NCI-H2227 (cell line): ENCODE data around the gene TNFRSF17.
"Not testable (repeated sequence)": the region's sequence is repeated elsewhere in the genome, so short reads cannot be mapped to it uniquely, and the experiment has no call there.

Experiments
- DNase-seq: peaks from one replicate; lab custom pipeline; 2025; ENCODE audit not compliant: unreplicated experiment; lab: John Stamatoyannopoulos, UW

TNFRSF17 gene

GRCh38 chr16:11970292-11970691 lies 5.3 kb downstream of the TNFRSF17 start:
- not testable (repeated sequence) for DNase-seq

- DNase-seq: peak; percentile 54
Observed at GRCh38 chr16:11972128-11972527, 7.1 kb downstream of the TNFRSF17 start.

- no peak for DNase-seq
Observed at GRCh38 chr16:11973070-11973469, 8.1 kb downstream of the TNFRSF17 start.

GRCh38 chr16:11976850-11977375 lies 11.9 kb downstream of the TNFRSF17 start:
- DNase-seq: no peak

GRCh38 chr16:11977376-11978041 lies 12.5 kb downstream of the TNFRSF17 start:
- DNase-seq: no peak

GRCh38 chr16:11978080-11978479 lies 13.1 kb downstream of the TNFRSF17 start:
- no peak for DNase-seq

GRCh38 chr16:11979013-11979672 lies 14.1 kb downstream of the TNFRSF17 start:
- DNase-seq: no peak

- DNase-seq: no peak
Observed at GRCh38 chr16:11980136-11980844, 15.3 kb downstream of the TNFRSF17 start.

- no peak for DNase-seq
Observed at GRCh38 chr16:11985250-11985649, 20.2 kb downstream of the TNFRSF17 start.

GRCh38 chr16:11986521-11987057 lies 21.6 kb downstream of the TNFRSF17 start:
- no peak for DNase-seq

- no peak for DNase-seq
Observed at GRCh38 chr16:11988258-11988978, 23.4 kb downstream of the TNFRSF17 start.

- DNase-seq: no peak
Observed at GRCh38 chr16:11990702-11991390, 25.8 kb downstream of the TNFRSF17 start.

- DNase-seq: no peak
Observed at GRCh38 chr16:11992008-11992584, 27.1 kb downstream of the TNFRSF17 start.

GRCh38 chr16:11992586-11993524 lies 27.8 kb downstream of the TNFRSF17 start:
- DNase-seq: no peak

GRCh38 chr16:11994143-11995119 lies 29.4 kb downstream of the TNFRSF17 start:
- DNase-seq: no peak

- no peak for DNase-seq
Observed at GRCh38 chr16:11996433-11997330, 31.7 kb downstream of the TNFRSF17 start.

- DNase-seq: no peak
Observed at GRCh38 chr16:12000032-12000431, 35.0 kb downstream of the TNFRSF17 start.
